ENCODE data around the gene VWA7. TPM values are rescaled to one million over a fixed set of nuclear protein-coding genes. Genes with fewer than 3 reads are reported as not detected.

VWA7 gene
- total RNA-seq, 2 experiments from 2014 or later: 11.0 to 12.2 TPM

DNA sequence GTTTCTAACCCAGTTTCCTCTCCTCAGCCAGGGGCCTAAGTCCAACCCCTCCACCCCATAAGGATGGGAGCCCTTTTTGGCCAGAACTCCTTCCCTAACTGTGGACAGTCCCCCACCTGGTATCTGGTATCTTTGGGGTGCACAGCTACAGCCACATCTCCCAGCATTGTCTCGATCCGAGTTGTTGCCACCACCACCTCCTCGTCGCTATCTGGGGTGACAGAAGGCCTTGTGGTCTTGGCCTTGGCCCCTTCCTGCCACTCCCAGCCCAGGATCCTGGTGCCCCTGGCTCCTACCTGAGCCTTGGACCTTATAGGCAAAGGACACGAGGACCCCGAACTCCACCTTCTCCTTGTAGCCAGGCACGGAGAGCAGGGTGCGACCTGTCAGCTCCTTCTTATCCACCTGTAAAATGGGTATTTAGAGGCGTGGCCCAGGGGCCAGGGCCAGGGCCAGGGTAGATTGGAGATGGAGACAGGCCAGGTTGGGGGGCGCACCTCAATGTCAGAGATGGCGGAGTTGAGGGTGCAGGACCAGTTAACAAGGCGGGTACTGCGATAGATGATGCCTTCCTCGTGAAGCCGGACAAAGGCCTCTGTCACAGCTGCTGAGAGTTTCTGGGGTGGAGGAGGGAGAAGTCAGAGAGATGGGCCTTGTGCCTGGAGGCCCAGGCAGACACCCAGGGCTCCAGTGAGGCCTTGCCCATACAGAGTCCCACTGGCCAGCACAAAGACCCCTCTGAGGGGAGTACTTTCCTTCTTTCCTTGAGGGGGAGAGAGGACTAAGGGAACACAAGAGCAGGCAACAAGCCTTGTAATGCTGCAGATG is 7.2 kb upstream of the VWA7 start:
- H3K4me3 Mint-ChIP-seq: no peak overlapping the region
- H3K36me3 Mint-ChIP-seq (ENCODE audit: low read depth): peaks cover 39% of the 10 kb centered on the region
- H3K9me3 Mint-ChIP-seq: no peaks in the 10 kb centered on the region
- ChIA-PET POLR2A (interaction anchor here (1.0 to 2.9 kb wide), 4 partner anchors 10 to 44 kb away, joined by 3 to 12 read pairs (median 4); partner anchors contain the start of genes LSM2 and MSH5), CTCF (interaction anchor here (0.8 to 1.2 kb wide), 4 partner anchors 11 to 15 kb away, joined by 3 to 5 read pairs (median 4); partner anchors contain the start of gene VARS1)
- H3K27me3 Mint-ChIP-seq: no peaks in the 10 kb centered on the region
- peaks cover 4% of the 10 kb centered on the region for H3K4me1 Mint-ChIP-seq
- DNase-seq: no peak
- peak overlapping the region; percentile 30 for H3K27ac Mint-ChIP-seq

DNA sequence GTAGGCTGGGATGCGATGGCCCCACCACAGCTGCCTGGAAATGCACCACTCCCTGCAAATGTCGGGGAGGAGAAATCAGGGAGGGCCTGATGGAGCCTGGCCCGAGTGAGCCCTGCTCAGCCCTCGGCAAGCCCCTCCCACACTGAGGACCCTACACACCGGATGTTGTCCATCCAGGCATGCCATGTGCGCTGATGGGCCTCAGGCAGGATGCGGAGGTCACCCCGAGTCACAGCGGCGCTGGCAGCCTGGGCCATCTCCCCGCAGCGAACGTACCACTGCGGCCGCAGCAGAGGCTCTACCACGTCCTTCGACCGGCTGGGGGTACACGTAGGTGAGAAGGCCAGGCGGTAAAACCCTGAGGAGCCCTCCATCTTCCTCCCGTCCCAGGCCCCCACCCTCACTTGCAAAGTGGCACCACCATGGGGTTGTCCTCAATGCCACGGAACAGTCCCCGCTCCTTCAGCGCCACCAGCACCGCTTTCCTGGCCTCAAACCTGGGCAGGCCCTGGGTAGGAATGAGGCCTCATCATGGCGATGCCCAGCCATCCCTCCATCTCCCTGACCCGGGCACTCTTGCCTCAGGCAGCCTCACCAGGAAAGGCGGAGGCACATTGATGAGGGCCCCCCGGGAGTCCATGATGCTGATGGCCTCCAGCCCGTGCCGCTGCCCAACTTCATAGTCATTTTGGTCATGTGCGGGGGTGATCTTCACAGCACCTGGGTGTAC is 5.2 kb upstream of the VWA7 start:
- Mint-ChIP-seq H3K27ac (no peak overlapping the region), H3K9me3 (no peaks in the 10 kb centered on the region), H3K4me3 (no peak overlapping the region), H3K27me3 (no peaks in the 10 kb centered on the region), H3K4me1 (peaks cover 7% of the 10 kb centered on the region), H3K36me3 (ENCODE audit: low read depth) (peaks cover 40% of the 10 kb centered on the region)
- ChIA-PET POLR2A (no interaction called here), CTCF (interaction anchor here (0.8 kb wide), 1 partner anchor 16 kb away, joined by 3 read pairs; no protein-coding TSS in a partner anchor)
- DNase-seq: no peak

DNA sequence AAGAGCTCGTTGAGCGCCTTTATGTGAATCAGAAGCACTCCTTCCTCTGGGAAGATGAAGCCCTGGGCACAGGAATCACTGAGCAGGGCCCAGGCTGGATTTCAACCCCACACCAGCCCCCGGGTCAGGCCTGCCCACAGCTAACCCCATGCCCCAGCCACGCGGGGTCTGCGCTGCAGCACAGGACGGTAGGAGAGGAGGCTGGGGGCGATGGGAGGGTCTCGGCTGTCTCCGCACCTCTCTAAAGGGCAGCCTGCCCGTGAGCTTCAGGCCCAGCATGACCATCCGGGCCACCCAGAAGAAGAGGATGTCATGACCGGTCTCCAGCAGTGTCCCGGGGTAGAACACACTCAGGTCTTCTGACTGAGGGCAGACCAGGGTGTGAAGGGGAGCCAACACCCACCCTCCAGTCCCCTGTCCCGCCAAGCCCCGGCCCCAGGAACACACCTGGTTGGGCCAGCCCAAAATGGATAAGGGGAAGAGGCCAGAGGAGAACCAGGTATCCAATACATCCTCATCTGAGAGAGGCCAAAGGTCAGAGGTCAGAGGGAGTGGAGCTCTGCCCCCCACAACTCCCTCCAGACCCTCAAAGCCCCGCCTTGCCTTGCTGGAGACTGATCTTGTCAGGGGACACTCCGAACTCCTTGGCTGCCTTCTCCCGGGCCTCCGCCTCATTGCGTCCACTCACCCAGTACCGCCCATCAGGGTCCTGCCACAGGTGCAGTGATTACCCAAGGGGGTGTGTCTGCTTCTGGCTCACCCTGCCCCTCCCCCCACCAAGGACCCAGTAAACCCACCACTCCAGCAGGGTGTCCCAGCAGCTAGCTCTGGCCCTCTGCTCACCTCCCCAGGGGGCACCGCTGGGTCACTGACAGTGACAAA is 4.4 kb upstream of the VWA7 start:
- H3K4me3 Mint-ChIP-seq: no peak overlapping the region
- peaks cover 15% of the 10 kb centered on the region for H3K4me1 Mint-ChIP-seq
- CTCF ChIA-PET: interaction anchor here (0.8 kb wide), 1 partner anchor 17 kb away, joined by 3 read pairs; no protein-coding TSS in a partner anchor
- POLR2A ChIA-PET: interaction anchor here (2.4 kb wide), 1 partner anchor 9 kb away, joined by 7 read pairs; no protein-coding TSS in a partner anchor
- no peaks in the 10 kb centered on the region for H3K27me3 Mint-ChIP-seq
- H3K9me3 Mint-ChIP-seq: no peaks in the 10 kb centered on the region
- DNase-seq: no peak
- no peak overlapping the region for H3K27ac Mint-ChIP-seq
- peaks cover 40% of the 10 kb centered on the region for H3K36me3 Mint-ChIP-seq (ENCODE audit: low read depth)

DNA sequence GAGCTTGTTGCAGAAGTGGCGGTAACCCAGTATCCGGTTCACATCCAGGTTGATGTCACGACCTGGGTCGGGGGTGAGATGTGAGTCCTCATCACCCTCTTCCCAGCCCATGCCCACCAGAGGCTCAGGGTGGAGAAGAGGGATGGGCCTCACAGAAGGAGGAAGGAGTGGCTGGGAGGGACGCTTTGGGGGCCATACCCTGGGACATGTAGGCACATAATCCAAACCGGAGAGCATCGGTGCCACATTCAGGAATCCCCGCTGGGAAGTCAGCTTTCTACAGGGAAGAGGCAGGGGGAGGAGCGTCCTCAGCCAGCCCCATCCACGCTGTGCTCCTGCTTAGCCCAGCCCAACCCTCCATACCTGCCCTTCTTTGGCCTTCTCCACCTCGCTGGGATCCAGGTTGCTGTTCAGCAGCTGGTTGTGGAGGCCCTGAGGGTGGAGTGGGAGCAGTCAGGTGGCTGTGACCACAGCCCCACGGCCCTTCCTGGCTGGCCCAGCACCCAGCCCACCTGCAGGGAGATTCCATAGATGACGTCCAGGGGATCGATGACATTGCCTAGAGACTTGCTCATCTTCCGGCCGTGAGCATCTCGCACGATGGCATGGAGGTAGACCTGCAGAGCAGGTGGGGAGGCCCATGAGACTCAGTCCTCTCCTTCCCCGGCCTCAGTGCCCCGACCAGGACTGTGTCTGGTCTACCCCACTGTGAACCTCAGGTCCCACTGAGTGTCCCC is 3.5 kb upstream of the VWA7 start:
- Mint-ChIP-seq H3K4me1 (peaks cover 23% of the 10 kb centered on the region), H3K4me3 (no peak overlapping the region), H3K9me3 (no peaks in the 10 kb centered on the region), H3K27me3 (no peaks in the 10 kb centered on the region), H3K36me3 (ENCODE audit: low read depth) (peaks cover 37% of the 10 kb centered on the region), H3K27ac (no peak overlapping the region)
- ChIA-PET CTCF (interaction anchor here (1.4 to 1.7 kb wide), 2 partner anchors 10 to 11 kb away, joined by 3 to 6 read pairs; no protein-coding TSS in a partner anchor), POLR2A (interaction anchor here (2.4 kb wide), 1 partner anchor 10 kb away, joined by 7 read pairs; no protein-coding TSS in a partner anchor)
- DNase-seq: no peak

DNA sequence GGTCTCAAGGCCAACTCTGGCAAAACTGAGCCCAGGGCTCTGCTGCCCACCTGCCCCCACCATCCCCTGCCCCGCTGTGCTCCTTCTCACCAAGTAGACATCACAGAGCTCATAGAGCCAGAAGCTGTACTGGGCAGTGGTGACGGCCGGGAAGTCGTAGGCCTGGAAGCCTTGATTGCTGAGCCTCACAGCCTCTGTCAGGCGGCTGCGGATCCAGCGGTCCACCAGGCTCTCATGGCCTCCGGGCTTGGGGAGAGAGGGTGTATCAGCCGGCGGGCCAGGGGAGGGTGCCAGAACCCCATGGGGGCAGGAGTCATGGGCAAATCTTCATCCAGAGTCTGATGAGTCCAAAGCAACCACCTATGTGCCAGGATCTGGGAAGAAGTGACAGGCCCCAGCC is 2.8 kb upstream of the VWA7 start:
- Mint-ChIP-seq H3K9me3 (no peaks in the 10 kb centered on the region), H3K27me3 (no peaks in the 10 kb centered on the region), H3K4me3 (no peak overlapping the region), H3K27ac (no peak overlapping the region), H3K36me3 (ENCODE audit: low read depth) (peaks cover 39% of the 10 kb centered on the region), H3K4me1 (peaks cover 31% of the 10 kb centered on the region)
- ChIA-PET CTCF (interaction anchor here (1.4 to 1.7 kb wide), 2 partner anchors 10 to 11 kb away, joined by 3 to 6 read pairs; no protein-coding TSS in a partner anchor), POLR2A (interaction anchor here (1.5 to 3.2 kb wide), 3 partner anchors 10 to 16 kb away, joined by 4 to 14 read pairs (median 7); partner anchors contain the start of gene VARS1)
- DNase-seq: no peak

DNA sequence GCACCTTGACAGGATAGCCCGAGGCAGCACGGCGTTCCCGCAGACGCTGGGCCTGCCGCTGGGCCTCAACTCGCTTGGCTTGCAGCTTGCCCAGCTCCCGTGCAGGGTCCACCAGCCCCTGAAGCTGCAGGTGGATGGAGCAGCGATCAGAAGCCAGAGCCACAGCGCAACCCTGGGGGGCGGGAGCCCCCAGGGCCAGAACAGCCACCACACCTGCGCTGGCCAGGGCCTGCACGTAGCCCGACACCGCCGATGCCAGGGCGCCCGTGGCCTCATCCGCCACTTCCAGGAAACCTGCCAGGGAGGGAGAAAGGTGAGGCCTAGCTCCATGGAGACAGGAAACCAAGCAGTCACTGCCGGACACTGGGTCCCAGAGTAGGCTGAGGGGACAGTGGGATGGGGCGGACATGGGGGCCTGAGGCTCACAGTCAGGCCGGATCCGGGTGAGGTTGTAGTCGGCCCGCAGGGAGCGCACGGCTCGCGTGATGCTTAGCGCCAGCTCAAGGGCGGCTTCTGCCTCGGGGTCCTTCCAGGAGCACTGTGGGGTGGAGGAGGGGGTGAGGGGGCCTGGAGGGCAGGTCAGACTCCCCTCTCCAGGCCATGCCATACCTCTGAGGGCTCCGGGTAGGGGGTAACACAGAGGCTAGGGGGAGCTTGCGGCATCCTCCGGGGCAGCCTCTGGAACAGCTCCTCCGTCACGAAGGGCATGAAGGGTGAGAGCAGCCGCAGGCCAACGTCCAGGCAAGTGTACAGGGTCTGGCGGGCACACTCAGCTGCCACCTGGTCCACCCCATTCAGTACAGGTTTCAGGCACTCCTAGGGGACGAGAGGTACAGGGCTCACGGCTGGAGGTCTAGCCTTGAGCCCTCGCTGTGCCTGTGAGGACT is 2.1 kb upstream of the VWA7 start:
- DNase-seq: no peak
- H3K27me3 Mint-ChIP-seq: no peaks in the 10 kb centered on the region
- H3K27ac Mint-ChIP-seq: no peak overlapping the region
- no peaks in the 10 kb centered on the region for H3K9me3 Mint-ChIP-seq
- H3K4me1 Mint-ChIP-seq: peaks cover 32% of the 10 kb centered on the region
- no peak overlapping the region for H3K4me3 Mint-ChIP-seq
- peaks cover 33% of the 10 kb centered on the region for H3K36me3 Mint-ChIP-seq (ENCODE audit: low read depth)
- CTCF ChIA-PET: interaction anchor here (1.4 to 1.7 kb wide), 2 partner anchors 9 to 12 kb away, joined by 3 to 6 read pairs; no protein-coding TSS in a partner anchor
- POLR2A ChIA-PET: interaction anchor here (1.5 to 3.2 kb wide), 7 partner anchors 9 to 87 kb away, joined by 4 to 14 read pairs (median 7); partner anchors contain the start of genes DDAH2, HSPA1B and VARS1

DNA sequence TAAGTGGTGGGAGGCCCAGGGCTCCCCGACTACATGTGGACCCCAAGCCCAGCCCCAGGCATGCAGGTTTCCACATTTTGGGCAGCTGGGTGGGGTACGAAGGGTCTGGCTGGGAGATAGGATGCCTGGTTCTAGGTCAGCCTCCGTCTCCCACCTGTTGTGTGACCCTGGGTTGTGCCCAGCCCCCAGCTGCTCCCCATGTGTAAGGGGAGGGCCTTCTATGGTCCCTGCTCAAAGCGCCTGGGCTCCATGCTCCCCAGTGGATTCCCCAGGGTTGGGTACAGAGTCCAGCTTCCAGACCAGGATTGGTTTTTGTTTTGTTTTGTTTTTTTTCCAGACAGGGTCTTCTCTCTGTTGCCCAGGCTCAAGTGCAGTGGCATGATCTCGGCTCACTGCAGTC is 1.1 kb upstream of the VWA7 start:
- POLR2A ChIA-PET: interaction anchor here (0.9 to 3.2 kb wide), 10 partner anchors 11 to 284 kb away, joined by 3 to 14 read pairs (median 8); partner anchors contain the start of genes DDAH2, GPANK1, HSPA1B and MSH5
- no peak overlapping the region for H3K4me3 Mint-ChIP-seq
- H3K9me3 Mint-ChIP-seq: no peaks in the 10 kb centered on the region
- H3K27ac Mint-ChIP-seq: peak overlapping the region; percentile 84
- DNase-seq: no peak
- H3K4me1 Mint-ChIP-seq: peaks cover 35% of the 10 kb centered on the region
- H3K36me3 Mint-ChIP-seq (ENCODE audit: low read depth): peaks cover 28% of the 10 kb centered on the region
- no peaks in the 10 kb centered on the region for H3K27me3 Mint-ChIP-seq
- CTCF ChIA-PET: interaction anchor here (1.2 to 1.4 kb wide), 2 partner anchors 9 to 12 kb away, joined by 5 to 9 read pairs; no protein-coding TSS in a partner anchor

DNA sequence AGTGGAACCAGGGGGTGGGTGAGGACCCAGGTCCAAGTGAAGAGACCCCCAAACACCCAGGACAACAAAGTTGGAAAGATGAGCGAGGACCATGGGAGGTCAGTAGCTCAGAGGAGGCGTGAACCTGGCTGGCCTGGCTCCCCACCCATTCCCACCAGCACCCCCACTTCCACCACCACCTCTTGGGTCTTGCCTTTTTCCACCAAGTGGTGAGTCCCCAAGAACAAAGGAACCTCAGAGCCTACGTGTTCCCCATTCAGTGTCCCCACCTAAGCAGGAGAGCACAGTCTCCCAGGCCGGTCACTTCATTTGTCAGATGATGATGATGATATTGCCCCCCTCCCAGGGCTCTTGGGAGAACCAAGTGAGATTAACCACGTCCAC is 531 bp upstream of the VWA7 start:
- peak overlapping the region; percentile 84 for H3K27ac Mint-ChIP-seq
- no peaks in the 10 kb centered on the region for H3K9me3 Mint-ChIP-seq
- no peak for DNase-seq
- H3K4me3 Mint-ChIP-seq: no peak overlapping the region
- POLR2A ChIA-PET: interaction anchor here (0.6 to 3.2 kb wide), 13 partner anchors 8 to 283 kb away, joined by 3 to 14 read pairs (median 5); partner anchors contain the start of genes BAG6, DDAH2, GPANK1 and HSPA1B
- peaks cover 39% of the 10 kb centered on the region for H3K4me1 Mint-ChIP-seq
- H3K36me3 Mint-ChIP-seq (ENCODE audit: low read depth): peaks cover 24% of the 10 kb centered on the region
- CTCF ChIA-PET: interaction anchor here (0.8 to 1.4 kb wide), 3 partner anchors 8 to 93 kb away, joined by 3 to 9 read pairs (median 5); no protein-coding TSS in a partner anchor
- H3K27me3 Mint-ChIP-seq: no peaks in the 10 kb centered on the region

DNA sequence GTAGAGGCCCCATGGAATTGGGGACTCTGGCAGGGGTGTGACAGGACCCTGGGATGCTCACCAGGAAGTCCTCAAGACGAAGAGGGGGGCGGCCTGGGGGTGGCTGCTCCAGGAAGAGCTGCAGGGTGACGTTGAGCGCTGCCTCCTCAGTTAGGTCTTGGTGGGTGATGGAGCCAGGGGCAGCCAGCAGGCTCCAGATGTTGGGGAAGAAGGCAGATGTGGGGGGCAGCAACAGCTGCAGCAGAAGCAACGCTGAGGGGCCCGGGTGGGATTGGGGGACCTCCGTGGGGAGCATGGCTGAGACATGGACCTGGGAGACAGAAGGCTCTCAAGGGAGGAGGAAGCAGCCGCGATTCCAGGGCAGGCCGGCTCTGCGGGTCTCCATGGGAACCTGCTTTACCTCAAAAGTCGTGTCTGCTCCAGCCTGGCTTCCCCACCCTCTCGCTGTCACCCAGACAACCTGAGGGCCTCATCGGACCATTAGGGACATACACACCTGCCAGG is 591 bp downstream of the VWA7 start:
- POLR2A ChIA-PET: interaction anchor here (1.2 to 3.2 kb wide), 10 partner anchors 13 to 125 kb away, joined by 3 to 14 read pairs (median 10); partner anchors contain the start of genes BAG6, GPANK1, HSPA1B and MSH5
- Mint-ChIP-seq H3K9me3 (no peaks in the 10 kb centered on the region), H3K4me1 (peaks cover 47% of the 10 kb centered on the region), H3K27me3 (no peaks in the 10 kb centered on the region), H3K36me3 (ENCODE audit: low read depth) (peaks cover 22% of the 10 kb centered on the region), H3K4me3 (peak overlapping the region; percentile 63), H3K27ac (peak overlapping the region; percentile 84)
- DNase-seq: no peak
- CTCF ChIA-PET: no interaction called here

DNA sequence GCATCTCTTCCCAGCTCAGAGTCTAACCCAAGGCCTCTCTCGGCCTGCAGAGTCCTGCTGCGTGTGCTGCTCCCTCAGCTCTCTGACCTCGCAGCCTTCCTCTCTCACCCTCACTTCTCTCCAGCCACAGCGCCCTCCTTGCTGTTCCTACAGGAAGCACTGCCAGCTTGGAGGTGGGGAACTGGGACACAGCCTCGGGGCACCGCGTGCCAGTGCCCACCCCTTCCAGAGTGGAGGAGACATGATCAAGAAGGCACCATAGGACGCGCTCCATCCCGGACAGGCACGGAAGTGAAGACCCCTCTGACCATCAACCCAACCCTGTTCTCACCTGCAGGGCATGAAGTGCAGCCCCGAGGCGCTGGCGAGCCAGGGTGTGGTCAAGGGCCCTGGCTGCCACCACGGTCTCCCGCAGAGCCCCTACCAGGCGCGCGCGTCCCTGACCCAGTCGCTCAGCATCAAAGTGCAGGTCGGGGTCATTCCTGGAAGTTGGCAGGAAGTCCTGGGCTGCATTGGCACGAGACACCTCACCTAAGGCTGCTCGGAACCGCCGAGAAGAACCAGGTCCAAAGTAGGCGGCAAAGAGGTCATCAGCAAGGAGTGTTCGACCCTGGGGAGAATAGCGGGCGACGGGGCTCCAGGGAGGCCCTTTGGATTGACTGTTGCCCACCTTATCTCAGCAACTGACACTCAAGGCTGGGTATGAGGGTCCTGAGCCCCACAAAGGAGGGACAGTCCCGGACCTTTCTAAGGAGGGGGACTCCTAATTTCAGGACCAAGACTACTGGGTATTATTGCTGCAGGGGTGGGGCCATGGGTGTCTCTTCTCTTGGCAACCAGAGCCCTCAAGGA is 1.3 kb downstream of the VWA7 start:
- peak overlapping the region; percentile 63 for H3K4me3 Mint-ChIP-seq

More for the DNA sequence above, 1.3 kb downstream of the VWA7 start:
- Mint-ChIP-seq H3K27ac (peak overlapping the region; percentile 84), H3K9me3 (no peaks in the 10 kb centered on the region), H3K27me3 (no peaks in the 10 kb centered on the region), H3K36me3 (ENCODE audit: low read depth) (peaks cover 23% of the 10 kb centered on the region), H3K4me1 (peaks cover 53% of the 10 kb centered on the region)
- no peak for DNase-seq
- ChIA-PET POLR2A (interaction anchor here (1.2 to 8.2 kb wide), 6 partner anchors 9 to 38 kb away, joined by 4 to 103 read pairs (median 8); partner anchors contain the start of genes CLIC1, LSM2, MSH5 and VARS1), CTCF (interaction anchor here (0.7 to 1.2 kb wide), 3 partner anchors 11 to 31 kb away, joined by 3 to 4 read pairs (median 3); partner anchors contain the start of genes LSM2 and VARS1)
